ENCODE measurements around the gene SFXN5. TPM values are rescaled to one million over a fixed set of nuclear protein-coding genes. Genes with fewer than 3 reads are reported as not detected.

The SFXN5 gene
- total RNA-seq, 2 experiments from 2014 or later, result 12.4 to 20.0 TPM

- Mint-ChIP-seq H3K27ac (no peak overlapping the region), H3K27me3 (peaks cover 6% of the 10 kb centered on the region), H3K36me3 (no peaks in the 10 kb centered on the region), H3K4me3 (no peak overlapping the region), H3K9me3 (ENCODE audit: low read depth) (no peaks in the 10 kb centered on the region), H3K4me1 (no peaks in the 10 kb centered on the region)
- no peak for DNase-seq
- CTCF ChIA-PET, result interaction anchor here (0.6 kb wide), 1 partner anchor 1908 kb away, joined by 3 read pairs; no protein-coding TSS in a partner anchor
- ATAC-seq, result no peak
These were observed 64.4 kb downstream of the SFXN5 start for GRCh38 chr2:73006969-73007710.

- H3K36me3 Mint-ChIP-seq, result no peaks in the 10 kb centered on the region
- CTCF ChIA-PET, result interaction anchor here (0.7 to 1.0 kb wide), 2 partner anchors 11 to 28 kb away, joined by 3 to 5 read pairs; no protein-coding TSS in a partner anchor
These were observed 66.5 kb downstream of the SFXN5 start for GRCh38 chr2:73004889-73005596.

GRCh38 chr2:73004466-73004865, 67.0 kb downstream of the SFXN5 start:
- H3K36me3 Mint-ChIP-seq, result no peaks in the 10 kb centered on the region
- H3K4me1 Mint-ChIP-seq, result no peaks in the 10 kb centered on the region
- no peaks in the 10 kb centered on the region for H3K27me3 Mint-ChIP-seq
- no peaks in the 10 kb centered on the region for H3K9me3 Mint-ChIP-seq (ENCODE audit: low read depth)
- DNase-seq (no peak), ATAC-seq (no peak)
- no peak overlapping the region for H3K4me3 Mint-ChIP-seq
- no peak overlapping the region for H3K27ac Mint-ChIP-seq
- CTCF ChIA-PET, result interaction anchor here (0.7 kb wide), 1 partner anchor 11 kb away, joined by 3 read pairs; no protein-coding TSS in a partner anchor

More at GRCh38 chr2:73004889-73005596, 66.5 kb downstream of the SFXN5 start:
- Mint-ChIP-seq H3K27me3 (no peaks in the 10 kb centered on the region), H3K27ac (no peak overlapping the region), H3K4me1 (no peaks in the 10 kb centered on the region), H3K9me3 (ENCODE audit: low read depth) (no peaks in the 10 kb centered on the region), H3K4me3 (no peak overlapping the region)
- no peak for ATAC-seq
- DNase-seq, result no peak

- CTCF ChIA-PET, result no interaction called here
- DNase-seq, result no peak
- no peaks in the 10 kb centered on the region for H3K9me3 Mint-ChIP-seq (ENCODE audit: low read depth)
- no peak overlapping the region for H3K27ac Mint-ChIP-seq
- H3K4me1 Mint-ChIP-seq, result no peaks in the 10 kb centered on the region
- no peak for ATAC-seq
- no peaks in the 10 kb centered on the region for H3K27me3 Mint-ChIP-seq
- no peak overlapping the region for H3K4me3 Mint-ChIP-seq
- H3K36me3 Mint-ChIP-seq, result no peaks in the 10 kb centered on the region
These were observed 68.5 kb downstream of the SFXN5 start for GRCh38 chr2:73003027-73003426.

- no peaks in the 10 kb centered on the region for H3K27me3 Mint-ChIP-seq
- no peak overlapping the region for H3K27ac Mint-ChIP-seq
- H3K4me3 Mint-ChIP-seq, result no peak overlapping the region
- no peaks in the 10 kb centered on the region for H3K36me3 Mint-ChIP-seq
- DNase-seq (no peak), ATAC-seq (no peak)
- no peaks in the 10 kb centered on the region for H3K9me3 Mint-ChIP-seq (ENCODE audit: low read depth)
- no peaks in the 10 kb centered on the region for H3K4me1 Mint-ChIP-seq
- CTCF ChIA-PET, result interaction anchor here (1.8 kb wide), 1 partner anchor 176 kb away, joined by 6 read pairs; no protein-coding TSS in a partner anchor
These were observed 70.5 kb downstream of the SFXN5 start for GRCh38 chr2:73000808-73001570.

- DNase-seq (no peak), ATAC-seq (no peak)
These were observed 71.5 kb downstream of the SFXN5 start for GRCh38 chr2:72999729-73000725.

GRCh38 chr2:72998724-72999123, 72.8 kb downstream of the SFXN5 start:
- Mint-ChIP-seq H3K4me1 (no peaks in the 10 kb centered on the region), H3K27ac (no peak overlapping the region), H3K9me3 (ENCODE audit: low read depth) (no peaks in the 10 kb centered on the region), H3K36me3 (no peaks in the 10 kb centered on the region), H3K27me3 (no peaks in the 10 kb centered on the region), H3K4me3 (no peak overlapping the region)
- ATAC-seq, result no peak
- DNase-seq, result no peak
- CTCF ChIA-PET, result no interaction called here

More at GRCh38 chr2:72999729-73000725, 71.5 kb downstream of the SFXN5 start:
- no peak overlapping the region for H3K4me3 Mint-ChIP-seq
- no peaks in the 10 kb centered on the region for H3K4me1 Mint-ChIP-seq
- no peaks in the 10 kb centered on the region for H3K9me3 Mint-ChIP-seq (ENCODE audit: low read depth)
- CTCF ChIA-PET, result interaction anchor here (1.8 kb wide), 1 partner anchor 177 kb away, joined by 6 read pairs; no protein-coding TSS in a partner anchor
- no peaks in the 10 kb centered on the region for H3K27me3 Mint-ChIP-seq
- H3K36me3 Mint-ChIP-seq, result no peaks in the 10 kb centered on the region
- no peak overlapping the region for H3K27ac Mint-ChIP-seq

- ATAC-seq (no peak), DNase-seq (no peak)
- H3K4me1 Mint-ChIP-seq, result no peaks in the 10 kb centered on the region
- no peaks in the 10 kb centered on the region for H3K36me3 Mint-ChIP-seq
- no peaks in the 10 kb centered on the region for H3K9me3 Mint-ChIP-seq (ENCODE audit: low read depth)
- H3K27ac Mint-ChIP-seq, result no peak overlapping the region
- CTCF ChIA-PET, result interaction anchor here (1.2 kb wide), 1 partner anchor 25 kb away, joined by 3 read pairs; no protein-coding TSS in a partner anchor
- H3K4me3 Mint-ChIP-seq, result no peak overlapping the region
- H3K27me3 Mint-ChIP-seq, result no peaks in the 10 kb centered on the region
These were observed 73.3 kb downstream of the SFXN5 start for GRCh38 chr2:72998234-72998651.

- H3K27ac Mint-ChIP-seq, result no peak overlapping the region
- no peaks in the 10 kb centered on the region for H3K4me1 Mint-ChIP-seq
- no peaks in the 10 kb centered on the region for H3K27me3 Mint-ChIP-seq
- CTCF ChIA-PET, result interaction anchor here (1.7 kb wide), 1 partner anchor 181 kb away, joined by 4 read pairs; no protein-coding TSS in a partner anchor
- H3K36me3 Mint-ChIP-seq, result no peaks in the 10 kb centered on the region
- DNase-seq (no peak), ATAC-seq (no peak)
- no peaks in the 10 kb centered on the region for H3K9me3 Mint-ChIP-seq (ENCODE audit: low read depth)
- H3K4me3 Mint-ChIP-seq, result no peak overlapping the region
These were observed 75.4 kb downstream of the SFXN5 start for GRCh38 chr2:72996117-72996502.

- ATAC-seq, result no peak
- H3K36me3 Mint-ChIP-seq, result no peaks in the 10 kb centered on the region
- H3K27ac Mint-ChIP-seq, result no peak overlapping the region
- peak; percentile 37 for DNase-seq
- no peaks in the 10 kb centered on the region for H3K27me3 Mint-ChIP-seq
- CTCF ChIA-PET, result interaction anchor here (0.8 to 4.6 kb wide), 4 partner anchors 90 to 183 kb away, joined by 3 to 66 read pairs (median 4); no protein-coding TSS in a partner anchor
- no peaks in the 10 kb centered on the region for H3K9me3 Mint-ChIP-seq (ENCODE audit: low read depth)
- H3K4me1 Mint-ChIP-seq, result no peaks in the 10 kb centered on the region
- no peak overlapping the region for H3K4me3 Mint-ChIP-seq
These were observed 75.9 kb downstream of the SFXN5 start for GRCh38 chr2:72995430-72996116.

GRCh38 chr2:72994991-72995380, 76.5 kb downstream of the SFXN5 start:
- H3K4me1 Mint-ChIP-seq, result no peaks in the 10 kb centered on the region
- CTCF ChIA-PET, result interaction anchor here (0.8 to 4.6 kb wide), 3 partner anchors 90 to 184 kb away, joined by 3 to 66 read pairs (median 4); no protein-coding TSS in a partner anchor
- no peaks in the 10 kb centered on the region for H3K27me3 Mint-ChIP-seq
- no peaks in the 10 kb centered on the region for H3K9me3 Mint-ChIP-seq (ENCODE audit: low read depth)
- no peak for ATAC-seq
- H3K36me3 Mint-ChIP-seq, result no peaks in the 10 kb centered on the region
- DNase-seq, result peak; percentile 36
- H3K27ac Mint-ChIP-seq, result no peak overlapping the region
- no peak overlapping the region for H3K4me3 Mint-ChIP-seq

Measured in activated CD8-positive, alpha-beta memory T cell treated with anti-CD3 and anti-CD28 coated beads, Interleukin-2, amount 10 ng/mL, durations not matched to agents 7 days and 5 days (primary cell).